ENCODE results near the gene ATP10D.

DNA sequence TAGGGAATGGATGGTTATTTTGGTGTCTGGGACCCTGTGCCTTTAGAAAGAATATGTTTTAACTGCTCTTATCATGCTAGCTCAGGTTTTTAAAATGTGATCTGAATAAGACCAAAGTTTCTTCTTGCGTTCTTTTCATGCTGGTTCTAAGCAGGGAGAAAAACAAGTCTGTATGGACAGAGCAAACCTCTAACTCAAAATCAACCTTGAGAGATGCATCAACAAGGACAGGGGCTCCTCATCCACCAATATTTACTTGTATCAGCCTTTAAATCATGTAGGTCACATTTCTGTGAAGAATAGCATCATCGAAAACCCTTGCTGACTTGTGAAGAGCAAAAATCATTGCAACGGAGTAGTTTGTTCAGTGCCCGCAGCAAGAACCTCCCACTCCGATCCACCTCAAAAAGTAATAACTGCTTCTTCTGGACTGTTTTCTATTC lies 1.2 kb downstream of the ATP10D start:
- TF ChIP-seq, protein P1, sequence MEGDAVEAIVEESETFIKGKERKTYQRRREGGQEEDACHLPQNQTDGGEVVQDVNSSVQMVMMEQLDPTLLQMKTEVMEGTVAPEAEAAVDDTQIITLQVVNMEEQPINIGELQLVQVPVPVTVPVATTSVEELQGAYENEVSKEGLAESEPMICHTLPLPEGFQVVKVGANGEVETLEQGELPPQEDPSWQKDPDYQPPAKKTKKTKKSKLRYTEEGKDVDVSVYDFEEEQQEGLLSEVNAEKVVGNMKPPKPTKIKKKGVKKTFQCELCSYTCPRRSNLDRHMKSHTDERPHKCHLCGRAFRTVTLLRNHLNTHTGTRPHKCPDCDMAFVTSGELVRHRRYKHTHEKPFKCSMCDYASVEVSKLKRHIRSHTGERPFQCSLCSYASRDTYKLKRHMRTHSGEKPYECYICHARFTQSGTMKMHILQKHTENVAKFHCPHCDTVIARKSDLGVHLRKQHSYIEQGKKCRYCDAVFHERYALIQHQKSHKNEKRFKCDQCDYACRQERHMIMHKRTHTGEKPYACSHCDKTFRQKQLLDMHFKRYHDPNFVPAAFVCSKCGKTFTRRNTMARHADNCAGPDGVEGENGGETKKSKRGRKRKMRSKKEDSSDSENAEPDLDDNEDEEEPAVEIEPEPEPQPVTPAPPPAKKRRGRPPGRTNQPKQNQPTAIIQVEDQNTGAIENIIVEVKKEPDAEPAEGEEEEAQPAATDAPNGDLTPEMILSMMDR (IDR thresholded peaks at IDR 0.05): no peak
- no peak for TF ChIP-seq EP300 (IDR thresholded peaks at IDR 0.05)
- no peak for TF ChIP-seq POLR2AphosphoS5 (IDR thresholded peaks at IDR 0.05)
